ENCODE data around the gene CCN6. TPM values are rescaled to one million over a fixed set of nuclear protein-coding genes. Genes with fewer than 3 reads are reported as not detected.

The CCN6 gene
- not detected for total RNA-seq

DNA sequence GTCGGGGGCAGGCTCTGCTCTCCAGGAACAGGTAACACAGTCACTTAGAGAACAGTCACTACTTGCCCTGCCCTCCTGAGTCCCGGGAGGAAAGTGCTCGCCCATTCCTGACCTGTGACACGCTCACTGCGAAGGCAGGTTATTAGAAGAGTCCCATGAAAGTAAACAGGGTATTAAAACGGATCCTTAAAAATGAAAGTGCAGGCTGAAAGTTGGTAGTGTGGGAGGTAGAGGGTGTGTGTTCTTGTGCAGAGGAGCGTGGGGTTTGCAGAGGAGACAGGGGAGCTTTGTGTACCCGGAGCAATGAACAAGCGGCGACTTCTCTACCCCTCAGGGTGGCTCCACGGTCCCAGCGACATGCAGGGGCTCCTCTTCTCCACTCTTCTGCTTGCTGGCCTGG, at the start of gene CCN6:
Gene CCN6 (plus strand): TSS at position 104 of the 400 bp plus-strand sequence. CDS start 254 bp downstream, at position 358.
- TF ChIP-seq POLR2A (IDR thresholded peaks at IDR 0.05) = no peak
- TF ChIP-seq, protein P1, sequence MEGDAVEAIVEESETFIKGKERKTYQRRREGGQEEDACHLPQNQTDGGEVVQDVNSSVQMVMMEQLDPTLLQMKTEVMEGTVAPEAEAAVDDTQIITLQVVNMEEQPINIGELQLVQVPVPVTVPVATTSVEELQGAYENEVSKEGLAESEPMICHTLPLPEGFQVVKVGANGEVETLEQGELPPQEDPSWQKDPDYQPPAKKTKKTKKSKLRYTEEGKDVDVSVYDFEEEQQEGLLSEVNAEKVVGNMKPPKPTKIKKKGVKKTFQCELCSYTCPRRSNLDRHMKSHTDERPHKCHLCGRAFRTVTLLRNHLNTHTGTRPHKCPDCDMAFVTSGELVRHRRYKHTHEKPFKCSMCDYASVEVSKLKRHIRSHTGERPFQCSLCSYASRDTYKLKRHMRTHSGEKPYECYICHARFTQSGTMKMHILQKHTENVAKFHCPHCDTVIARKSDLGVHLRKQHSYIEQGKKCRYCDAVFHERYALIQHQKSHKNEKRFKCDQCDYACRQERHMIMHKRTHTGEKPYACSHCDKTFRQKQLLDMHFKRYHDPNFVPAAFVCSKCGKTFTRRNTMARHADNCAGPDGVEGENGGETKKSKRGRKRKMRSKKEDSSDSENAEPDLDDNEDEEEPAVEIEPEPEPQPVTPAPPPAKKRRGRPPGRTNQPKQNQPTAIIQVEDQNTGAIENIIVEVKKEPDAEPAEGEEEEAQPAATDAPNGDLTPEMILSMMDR (IDR thresholded peaks at IDR 0.05) = no peak
- no peaks in the 10 kb centered on the region for H3K36me3 ChIP-seq
- H3K4me1 ChIP-seq = no peaks in the 10 kb centered on the region
- DNase-seq = no peak
- H3K9me3 ChIP-seq = no peaks in the 10 kb centered on the region
- no peak within 1 kb of the TSS for H3K4me3 ChIP-seq
- H3K27ac ChIP-seq = no peak within 1 kb of the TSS
- intact Hi-C loops (cut with DNase I; ENCODE audit: low total_unique reads) = no loop called here
- H3K27me3 ChIP-seq = no peaks in the 10 kb centered on the region

DNA sequence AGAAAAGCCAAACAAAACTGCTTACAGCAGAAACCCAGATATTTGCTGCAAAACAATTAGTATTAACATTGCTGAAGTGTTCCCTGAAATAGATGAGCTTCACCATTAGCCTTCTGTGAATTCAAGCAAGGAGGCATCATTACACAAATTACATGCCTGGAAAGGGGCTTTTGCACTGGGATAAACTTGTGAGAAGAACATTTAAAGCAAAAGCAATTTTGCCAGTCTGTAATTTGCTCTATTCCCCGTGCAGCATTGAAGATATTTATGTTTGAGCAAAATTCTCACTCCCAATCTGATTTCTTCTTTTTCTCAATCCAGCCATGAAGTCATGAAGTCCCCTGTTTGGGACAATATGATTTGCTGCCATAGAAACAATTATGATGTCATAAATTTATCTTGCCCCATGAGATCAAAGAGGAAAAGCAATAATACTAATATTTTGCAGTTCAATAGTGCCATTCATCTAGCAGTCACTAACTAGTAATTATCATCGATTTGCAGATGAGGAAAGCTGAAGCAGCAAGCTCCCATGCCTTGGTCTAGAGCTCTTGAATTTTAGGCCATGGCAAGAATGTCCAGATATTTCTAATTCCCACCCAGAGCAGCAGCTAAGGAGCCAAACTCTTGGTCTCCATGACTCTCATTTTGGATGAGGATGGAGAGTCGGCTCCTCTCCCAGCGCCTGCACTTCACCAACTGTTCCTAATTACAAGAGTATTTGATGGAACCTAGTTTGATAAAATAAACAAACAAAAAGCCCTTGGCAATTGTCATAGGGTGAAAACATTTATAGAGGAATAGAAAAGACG, 49.5 kb upstream of the CCN6 start:
- Histone ChIP-seq H3K4me1 (no peaks in the 10 kb centered on the region), H3K4me3 (no peak overlapping the region), H3K27ac (peak overlapping the region; percentile 46 to 56), H3K9me3 (no peaks in the 10 kb centered on the region), H3K27me3 (no peaks in the 10 kb centered on the region), H3K36me3 (no peaks in the 10 kb centered on the region)
- TF ChIP-seq, protein P1 (IDR thresholded peaks at IDR 0.05) = no peak
- TF ChIP-seq POLR2A (IDR thresholded peaks at IDR 0.05) = no peak
- intact Hi-C loops (cut with DNase I; ENCODE audit: low total_unique reads) = no loop called here
- DNase-seq = no peak

DNA sequence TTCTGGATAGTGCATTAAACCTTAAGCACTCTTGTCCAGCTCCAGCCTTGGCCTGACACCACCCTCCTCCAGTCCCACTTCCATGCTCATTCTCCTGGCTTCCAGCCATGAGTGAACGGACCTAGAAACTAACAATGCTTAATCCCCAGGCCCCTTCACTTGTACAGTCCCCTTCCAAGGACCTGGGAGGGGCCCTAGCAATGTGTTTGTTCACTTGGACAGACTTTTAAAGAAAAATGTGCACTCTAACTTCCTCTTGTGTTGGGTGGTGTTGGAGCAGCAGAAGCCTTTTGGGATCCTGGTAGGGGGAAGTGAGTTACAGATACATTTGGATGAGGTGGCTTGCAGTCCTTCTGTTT, 48.9 kb upstream of the CCN6 start:
- Histone ChIP-seq H3K9me3 (no peaks in the 10 kb centered on the region), H3K4me3 (no peak overlapping the region), H3K4me1 (no peaks in the 10 kb centered on the region), H3K27ac (peak overlapping the region in 1 of 2 donors; percentile 37), H3K27me3 (no peaks in the 10 kb centered on the region), H3K36me3 (no peaks in the 10 kb centered on the region)
- no peak for DNase-seq
- TF ChIP-seq POLR2A (IDR thresholded peaks at IDR 0.05) = no peak
- TF ChIP-seq, protein P1 (IDR thresholded peaks at IDR 0.05) = no peak
- intact Hi-C loops (cut with DNase I; ENCODE audit: low total_unique reads) = no loop called here

DNA sequence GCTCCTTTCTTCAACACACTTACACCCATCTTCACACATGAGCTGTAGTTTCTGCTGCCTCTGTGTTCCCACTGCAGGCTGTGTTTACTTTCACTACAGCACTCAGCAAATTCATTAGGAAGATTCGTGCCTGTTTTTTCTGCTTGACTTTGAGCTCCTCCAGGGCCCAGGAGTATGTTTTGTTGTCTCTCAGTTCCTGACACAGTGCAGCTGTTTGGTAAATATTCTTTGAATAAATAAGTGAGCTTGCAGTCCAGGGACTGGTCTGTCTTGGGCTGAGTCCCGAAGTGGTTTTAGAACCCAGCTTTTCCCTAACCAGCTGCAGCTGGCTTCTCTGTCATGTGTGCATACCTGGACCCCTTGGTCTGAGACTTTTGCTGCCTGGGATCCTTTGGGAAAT, 46.6 kb upstream of the CCN6 start:
- no peak overlapping the region for H3K4me3 ChIP-seq
- DNase-seq = no peak
- H3K9me3 ChIP-seq = no peaks in the 10 kb centered on the region
- no peaks in the 10 kb centered on the region for H3K27me3 ChIP-seq
- intact Hi-C loops (cut with DNase I; ENCODE audit: low total_unique reads) = no loop called here
- H3K4me1 ChIP-seq = no peaks in the 10 kb centered on the region
- peak overlapping the region; percentile 40 to 63 for H3K27ac ChIP-seq
- TF ChIP-seq POLR2A (IDR thresholded peaks at IDR 0.05) = no peak
- TF ChIP-seq, protein P1 (IDR thresholded peaks at IDR 0.05) = no peak
- H3K36me3 ChIP-seq = no peaks in the 10 kb centered on the region

DNA sequence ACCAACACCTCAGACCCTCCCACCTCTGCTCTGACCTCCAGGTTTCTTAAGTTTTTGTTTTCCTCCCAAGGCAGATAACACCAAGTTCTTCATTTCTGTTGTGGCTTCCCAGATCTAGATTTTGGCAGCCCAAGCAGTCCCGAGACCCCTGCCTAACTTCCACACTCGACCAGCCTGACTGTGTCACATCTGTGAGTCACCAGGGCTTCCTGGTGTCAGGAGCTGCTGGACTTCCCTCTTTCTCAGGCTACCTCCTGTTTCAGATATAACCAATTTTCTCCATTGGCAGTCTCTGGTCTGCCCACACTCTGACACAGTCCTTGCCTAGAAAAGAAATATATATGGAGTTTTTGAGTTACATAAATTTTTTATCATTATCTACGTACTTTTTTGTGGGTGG, 46.1 kb upstream of the CCN6 start:
- H3K4me1 ChIP-seq = no peaks in the 10 kb centered on the region
- peak in 1 of 2 donors; percentile 32 for DNase-seq
- TF ChIP-seq, protein P1 (IDR thresholded peaks at IDR 0.05) = no peak
- no peak for TF ChIP-seq POLR2A (IDR thresholded peaks at IDR 0.05)
- H3K4me3 ChIP-seq = no peak overlapping the region
- intact Hi-C loops (cut with DNase I; ENCODE audit: low total_unique reads) = no loop called here
- H3K27me3 ChIP-seq = no peaks in the 10 kb centered on the region
- no peaks in the 10 kb centered on the region for H3K9me3 ChIP-seq
- peak overlapping the region; percentile 40 to 63 for H3K27ac ChIP-seq
- no peaks in the 10 kb centered on the region for H3K36me3 ChIP-seq
